IMR-90 (cell line): Measurements from ENCODE around the gene COL23A1.

Experiments used
- BHLHE40 ChIP-seq: fragments of 150-350 bp; IDR thresholded peaks from 2 replicates; pipeline ENCODE4 v1.6.1; 2016; ENCODE audit warnings: mild to moderate bottlenecking, low read depth, low read length
- CEBPB ChIP-seq: IDR thresholded peaks from 2 replicates; pipeline ENCODE4 v1.6.1; 2012; ENCODE audit warnings: low read depth, low read length, improper control_type of control experiment
- CHD1 ChIP-seq: IDR thresholded peaks from 2 replicates; pipeline ENCODE4 v1.6.1; 2012; ENCODE audit warnings: low read depth, low read length, improper control_type of control experiment
- FOS ChIP-seq: fragments of 150-350 bp; IDR thresholded peaks from 2 replicates; pipeline ENCODE4 v1.6.1; 2016; ENCODE audit warnings: low read depth, low read length
- MAFK ChIP-seq: IDR thresholded peaks from 2 replicates; pipeline ENCODE4 v1.6.1; 2012; ENCODE audit warnings: low read depth, low read length, improper control_type of control experiment
- MXI1 ChIP-seq: IDR thresholded peaks from 2 replicates; pipeline ENCODE4 v1.6.1; 2012; ENCODE audit warnings: low read depth, mild to moderate bottlenecking, low read length, moderate library complexity, borderline replicate concordance
- NFE2L2 ChIP-seq: fragments of 150-350 bp; IDR thresholded peaks from 2 replicates; pipeline ENCODE4 v1.6.1; 2016; ENCODE audit warnings: low read depth, mild to moderate bottlenecking, low read length
- POLR2A ChIP-seq: IDR thresholded peaks from 2 replicates; pipeline ENCODE4 v1.6.1; 2012; ENCODE audit warnings: mild to moderate bottlenecking, low read depth, low read length
- RAD21 ChIP-seq: IDR thresholded peaks from 2 replicates; pipeline ENCODE4 v1.6.1; 2012; ENCODE audit warnings: low read length, improper control_type of control experiment
- RCOR1 ChIP-seq: IDR thresholded peaks from 2 replicates; pipeline ENCODE4 v1.6.1; 2012; ENCODE audit warnings: mild to moderate bottlenecking, low read length, improper control_type of control experiment; ENCODE audit not compliant: insufficient replicate concordance
- RFX5 ChIP-seq: IDR thresholded peaks from 2 replicates; pipeline ENCODE4 v1.8.0; 2012; ENCODE audit warnings: low read depth, mild to moderate bottlenecking, low read length, moderate library complexity
- SMC3 ChIP-seq: fragments of 150-350 bp; IDR thresholded peaks from 2 replicates; pipeline ENCODE4 v1.6.1; 2016; ENCODE audit warnings: low read depth, mild to moderate bottlenecking, antibody characterized with exemption, low read length, moderate library complexity
- TF ChIP-seq, protein P1 (sequence below): conservative IDR thresholded peaks from 2 replicates; pipeline ENCODE4 v1.5.1; 2012; ENCODE audit warnings: mild to moderate bottlenecking, low read depth, low read length, improper control_type of control experiment
- TF ChIP-seq, protein P2 (sequence below): fragments of 150-350 bp; IDR thresholded peaks from 2 replicates; pipeline ENCODE4 v1.6.1; 2017; ENCODE audit warnings: mild to moderate bottlenecking, antibody characterized with exemption, low read length, low read depth

- TF ChIP-seq POLR2A (no peak), SMC3 (no peak), MXI1 (no peak), CHD1 (no peak), CEBPB (no peak), RAD21 (no peak), BHLHE40 (no peak), RCOR1 (no peak), NFE2L2 (no peak), MAFK (no peak), RFX5 (no peak), FOS (no peak)
- TF ChIP-seq, protein P1, sequence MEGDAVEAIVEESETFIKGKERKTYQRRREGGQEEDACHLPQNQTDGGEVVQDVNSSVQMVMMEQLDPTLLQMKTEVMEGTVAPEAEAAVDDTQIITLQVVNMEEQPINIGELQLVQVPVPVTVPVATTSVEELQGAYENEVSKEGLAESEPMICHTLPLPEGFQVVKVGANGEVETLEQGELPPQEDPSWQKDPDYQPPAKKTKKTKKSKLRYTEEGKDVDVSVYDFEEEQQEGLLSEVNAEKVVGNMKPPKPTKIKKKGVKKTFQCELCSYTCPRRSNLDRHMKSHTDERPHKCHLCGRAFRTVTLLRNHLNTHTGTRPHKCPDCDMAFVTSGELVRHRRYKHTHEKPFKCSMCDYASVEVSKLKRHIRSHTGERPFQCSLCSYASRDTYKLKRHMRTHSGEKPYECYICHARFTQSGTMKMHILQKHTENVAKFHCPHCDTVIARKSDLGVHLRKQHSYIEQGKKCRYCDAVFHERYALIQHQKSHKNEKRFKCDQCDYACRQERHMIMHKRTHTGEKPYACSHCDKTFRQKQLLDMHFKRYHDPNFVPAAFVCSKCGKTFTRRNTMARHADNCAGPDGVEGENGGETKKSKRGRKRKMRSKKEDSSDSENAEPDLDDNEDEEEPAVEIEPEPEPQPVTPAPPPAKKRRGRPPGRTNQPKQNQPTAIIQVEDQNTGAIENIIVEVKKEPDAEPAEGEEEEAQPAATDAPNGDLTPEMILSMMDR = no peak
- TF ChIP-seq, protein P2, sequence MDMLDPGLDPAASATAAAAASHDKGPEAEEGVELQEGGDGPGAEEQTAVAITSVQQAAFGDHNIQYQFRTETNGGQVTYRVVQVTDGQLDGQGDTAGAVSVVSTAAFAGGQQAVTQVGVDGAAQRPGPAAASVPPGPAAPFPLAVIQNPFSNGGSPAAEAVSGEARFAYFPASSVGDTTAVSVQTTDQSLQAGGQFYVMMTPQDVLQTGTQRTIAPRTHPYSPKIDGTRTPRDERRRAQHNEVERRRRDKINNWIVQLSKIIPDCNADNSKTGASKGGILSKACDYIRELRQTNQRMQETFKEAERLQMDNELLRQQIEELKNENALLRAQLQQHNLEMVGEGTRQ = no peak
These were observed 255.3 kb downstream of the COL23A1 start for GRCh38 chr5:178334861-178335260.
